ENCODE results near the gene BMP2K.

The BMP2K gene

DNA sequence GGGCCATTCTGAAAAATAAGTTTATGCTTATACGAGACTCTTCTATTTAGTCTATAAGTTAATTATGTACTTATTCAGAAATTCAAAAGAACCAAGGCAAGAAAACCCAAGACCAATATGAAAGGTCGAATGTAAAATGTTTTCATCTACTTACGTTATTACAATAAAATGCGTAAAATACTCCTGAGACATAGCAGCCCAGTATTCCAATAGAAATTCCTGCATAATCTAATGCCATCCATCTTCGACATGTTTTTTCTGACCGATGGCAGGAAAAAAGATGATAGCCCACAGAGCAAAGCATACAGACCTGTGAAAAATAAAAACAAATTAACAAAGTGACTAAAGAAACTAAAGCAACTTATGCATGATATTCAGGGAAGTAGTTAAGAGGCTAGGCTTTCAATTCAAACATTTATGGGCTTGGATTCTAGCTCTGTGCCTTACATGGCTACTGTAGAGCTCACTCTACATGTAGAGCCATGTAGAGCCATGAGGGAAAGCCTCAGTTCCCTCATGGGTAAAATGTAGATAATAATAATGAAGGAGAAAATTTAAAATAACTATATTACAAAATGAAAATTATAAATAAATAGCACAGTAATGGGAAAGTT, 154.0 kb downstream of the BMP2K start:
- H3K4me3 ChIP-seq (ENCODE audit: low read depth, low read length) = no peak overlapping the region
- H3K9me3 ChIP-seq (ENCODE audit: severe bottlenecking) = no peaks in the 10 kb centered on the region
- H3K27me3 ChIP-seq (ENCODE audit: insufficient read depth, low read depth, severe bottlenecking) = no peaks in the 10 kb centered on the region
- TF ChIP-seq, protein P1, sequence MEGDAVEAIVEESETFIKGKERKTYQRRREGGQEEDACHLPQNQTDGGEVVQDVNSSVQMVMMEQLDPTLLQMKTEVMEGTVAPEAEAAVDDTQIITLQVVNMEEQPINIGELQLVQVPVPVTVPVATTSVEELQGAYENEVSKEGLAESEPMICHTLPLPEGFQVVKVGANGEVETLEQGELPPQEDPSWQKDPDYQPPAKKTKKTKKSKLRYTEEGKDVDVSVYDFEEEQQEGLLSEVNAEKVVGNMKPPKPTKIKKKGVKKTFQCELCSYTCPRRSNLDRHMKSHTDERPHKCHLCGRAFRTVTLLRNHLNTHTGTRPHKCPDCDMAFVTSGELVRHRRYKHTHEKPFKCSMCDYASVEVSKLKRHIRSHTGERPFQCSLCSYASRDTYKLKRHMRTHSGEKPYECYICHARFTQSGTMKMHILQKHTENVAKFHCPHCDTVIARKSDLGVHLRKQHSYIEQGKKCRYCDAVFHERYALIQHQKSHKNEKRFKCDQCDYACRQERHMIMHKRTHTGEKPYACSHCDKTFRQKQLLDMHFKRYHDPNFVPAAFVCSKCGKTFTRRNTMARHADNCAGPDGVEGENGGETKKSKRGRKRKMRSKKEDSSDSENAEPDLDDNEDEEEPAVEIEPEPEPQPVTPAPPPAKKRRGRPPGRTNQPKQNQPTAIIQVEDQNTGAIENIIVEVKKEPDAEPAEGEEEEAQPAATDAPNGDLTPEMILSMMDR (IDR thresholded peaks at IDR 0.05; ENCODE audit: low read depth, low read length) = no peak
- no peak overlapping the region for H3K27ac ChIP-seq
- no peak for DNase-seq
- H3K36me3 ChIP-seq = peaks cover 57% of the 10 kb centered on the region

DNA sequence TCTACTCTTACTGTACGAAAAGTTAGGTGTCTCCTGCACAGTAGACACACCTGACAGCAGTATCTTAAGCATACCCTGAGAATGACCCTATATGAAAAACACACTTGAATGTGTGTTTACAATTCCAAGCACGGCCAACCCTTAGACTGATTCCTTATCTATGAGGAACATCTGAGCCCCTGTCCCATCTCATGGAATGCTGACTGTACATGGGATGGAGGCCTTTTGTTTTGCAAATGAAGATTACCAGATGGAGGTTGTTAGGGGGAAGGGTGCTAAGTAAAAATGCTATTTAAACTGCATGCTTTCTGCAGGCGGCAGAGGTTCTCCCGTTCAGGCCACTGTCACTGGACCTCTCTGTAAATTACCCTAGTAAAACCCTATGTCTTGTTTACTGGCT, 160.8 kb downstream of the BMP2K start:
- peaks cover 33% of the 10 kb centered on the region for H3K36me3 ChIP-seq
- no peak overlapping the region for H3K27ac ChIP-seq
- TF ChIP-seq, protein P1 (IDR thresholded peaks at IDR 0.05; ENCODE audit: low read depth, low read length) = no peak
- no peak for DNase-seq
- H3K4me3 ChIP-seq (ENCODE audit: low read depth, low read length) = no peak overlapping the region
- no peaks in the 10 kb centered on the region for H3K27me3 ChIP-seq (ENCODE audit: insufficient read depth, low read depth, severe bottlenecking)
- H3K9me3 ChIP-seq (ENCODE audit: severe bottlenecking) = no peaks in the 10 kb centered on the region

DNA sequence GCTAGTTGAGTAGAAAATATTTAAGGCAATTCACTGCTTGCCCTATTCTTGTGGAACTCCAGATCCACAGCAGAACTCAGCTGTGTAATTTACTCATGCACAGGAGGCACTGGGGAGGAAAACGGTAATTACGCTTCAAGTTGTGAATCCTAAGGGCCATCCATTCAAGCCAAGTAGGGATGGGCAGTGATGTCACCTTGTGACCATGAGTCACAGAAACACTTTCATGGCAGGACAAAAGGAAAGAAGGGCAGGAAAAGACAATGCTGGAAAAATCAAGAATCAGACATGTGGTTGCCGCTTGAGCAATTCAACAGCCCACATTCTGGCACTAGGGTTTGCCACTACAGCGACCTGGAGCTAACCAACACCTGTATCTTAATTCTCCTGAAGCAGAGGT, 161.7 kb downstream of the BMP2K start:
- TF ChIP-seq, protein P1 (IDR thresholded peaks at IDR 0.05; ENCODE audit: low read depth, low read length) = no peak
- H3K27ac ChIP-seq = no peak overlapping the region
- no peak overlapping the region for H3K4me3 ChIP-seq (ENCODE audit: low read depth, low read length)
- no peak for DNase-seq
- H3K9me3 ChIP-seq (ENCODE audit: severe bottlenecking) = no peaks in the 10 kb centered on the region
- H3K36me3 ChIP-seq = peaks cover 26% of the 10 kb centered on the region
- H3K27me3 ChIP-seq (ENCODE audit: insufficient read depth, low read depth, severe bottlenecking) = no peaks in the 10 kb centered on the region

DNA sequence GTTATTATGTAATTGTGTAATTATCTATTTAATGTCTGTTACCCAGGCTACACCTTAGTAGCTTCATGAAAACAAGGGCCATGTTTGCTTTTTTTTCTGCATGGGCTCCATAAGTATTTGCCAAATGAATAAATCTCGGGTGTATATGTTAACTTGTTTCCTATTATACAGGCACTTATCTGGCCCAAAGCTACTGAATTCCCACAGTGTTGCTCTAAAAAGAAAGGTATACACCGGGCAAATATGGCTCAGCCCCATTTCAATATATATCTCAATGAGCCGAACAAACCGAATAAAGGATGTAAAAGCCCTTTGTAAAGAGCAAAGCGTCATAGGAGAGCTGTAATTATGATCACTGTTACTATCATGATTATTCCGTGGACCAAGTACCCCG, 162.3 kb downstream of the BMP2K start:
- Histone ChIP-seq H3K27me3 (ENCODE audit: insufficient read depth, low read depth, severe bottlenecking) (no peaks in the 10 kb centered on the region), H3K4me3 (ENCODE audit: low read depth, low read length) (peak overlapping the region; percentile 74), H3K9me3 (ENCODE audit: severe bottlenecking) (no peaks in the 10 kb centered on the region), H3K36me3 (peaks cover 23% of the 10 kb centered on the region), H3K27ac (no peak overlapping the region)
- TF ChIP-seq, protein P1 (IDR thresholded peaks at IDR 0.05; ENCODE audit: low read depth, low read length) = no peak
- DNase-seq = no peak

DNA sequence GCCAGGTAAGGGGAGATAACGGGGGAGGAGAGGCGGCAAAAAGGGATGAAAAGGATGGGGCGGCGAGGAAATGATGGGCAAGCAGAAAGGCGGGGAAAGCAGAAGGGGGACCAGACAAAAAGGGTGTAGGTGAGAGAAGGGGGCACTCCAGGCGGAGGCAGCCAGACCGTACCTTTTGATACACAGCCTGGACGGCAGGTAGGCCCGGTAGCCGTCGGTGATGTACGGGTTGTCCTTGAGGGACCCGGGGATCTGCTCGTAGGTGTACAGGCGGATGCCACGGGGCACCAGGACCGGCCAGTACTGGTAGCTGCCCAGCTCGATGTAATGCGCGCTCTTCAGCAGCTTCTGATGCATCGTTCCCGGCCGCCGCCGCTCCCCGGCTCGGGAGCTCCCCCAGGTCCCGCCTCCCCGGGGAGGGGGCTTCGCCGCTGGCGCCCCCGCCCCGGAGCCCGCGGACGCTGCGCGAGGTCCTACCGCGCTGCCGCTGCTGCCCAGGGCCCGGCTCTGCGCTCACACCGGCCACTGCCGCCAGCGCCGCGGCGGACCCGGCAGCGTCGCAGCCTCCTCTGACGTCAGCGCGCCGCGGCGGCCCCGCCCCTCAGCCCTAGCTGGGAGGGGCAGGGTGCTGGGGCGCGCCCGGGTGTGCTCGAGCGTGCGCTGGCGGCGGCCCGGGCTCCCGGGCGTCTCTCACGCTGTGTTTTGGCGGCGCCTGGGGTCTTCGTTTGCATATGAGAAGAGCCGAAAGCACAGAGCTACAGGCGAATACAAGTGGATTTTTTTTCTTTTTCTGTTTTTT, 162.9 kb downstream of the BMP2K start, which contains the start of gene PAQR3:
Gene PAQR3 (minus strand): TSS at position 571 of the 799 bp plus-strand sequence. CDS start 214 bp downstream, at position 357.
- peak; percentile 85 for DNase-seq
- TF ChIP-seq, protein P1 (IDR thresholded peaks at IDR 0.05; ENCODE audit: low read depth, low read length) = no peak
- Histone ChIP-seq H3K27ac (peak within 1 kb of the TSS; percentile 70), H3K4me3 (ENCODE audit: low read depth, low read length) (peak within 1 kb of the TSS; percentile 74), H3K36me3 (peaks cover 22% of the 10 kb centered on the region), H3K27me3 (ENCODE audit: insufficient read depth, low read depth, severe bottlenecking) (no peaks in the 10 kb centered on the region), H3K9me3 (ENCODE audit: severe bottlenecking) (no peaks in the 10 kb centered on the region)
